B cell (primary cell): ENCODE measurements around the gene BMERB1. TPM values are rescaled to one million over a fixed set of nuclear protein-coding genes. Genes with fewer than 3 reads are reported as not detected.

Source experiments
- ATAC-seq: fragments of 200-7000 bp; cut with Tn5 transposase; one replicate; pipeline ENCODE4 v1.10.0; 2021; ENCODE audit warnings: low read depth, mild to moderate bottlenecking, moderate number of reproducible peaks, moderate library complexity
- CTCF ChIA-PET: fragments of 350-600 bp; sonication (Branson Sonifier 250); formaldehyde crosslinking; loops from one replicate; lab custom pipeline; 2021; ENCODE audit warnings: antibody characterized with exemption, inconsistent platforms; lab: Charles Lee
- POLR2A ChIA-PET: fragments of 350-600 bp; sonication (Branson Sonifier 250); formaldehyde crosslinking; loops from one replicate; lab custom pipeline; 2021; ENCODE audit warnings: antibody characterized with exemption; lab: Charles Lee
- DNase-seq: peaks from one replicate; pipeline ENCODE4 v3.0.0; 2013
- H2AFZ ChIP-seq: 2 replicates; pipeline ENCODE4 v1.6.1; 2012; ENCODE audit warnings: mild to moderate bottlenecking, low read depth, low read length; ENCODE audit not compliant: insufficient read depth, poor library complexity, severe bottlenecking
- H3K27ac ChIP-seq, 2 donors: 1 replicate in 1 of 2; 2 replicates in 1 of 2; pipeline ENCODE4 v1.5.1; 2012 to 2013; ENCODE audit warnings: low read length in 2 of 2, mild to moderate bottlenecking in 2 of 2, moderate library complexity in 1 of 2
- H3K27me3 ChIP-seq, 4 experiments: fragments of 200-600 bp in 1 of 4; sonication (generic) in 1 of 4; replicated peaks in 1 of 4; 1 replicate in 2 of 4; 2 replicates in 2 of 4; pipeline versions ENCODE4 v1.6.1 to v1.7.0; 2013 to 2016; ENCODE audit warnings: low read length in 3 of 4, mild to moderate bottlenecking in 2 of 4, mixed read lengths in 1 of 4, moderate library complexity in 1 of 4; ENCODE audit not compliant: insufficient read depth in 4 of 4, control insufficient read depth in 3 of 4; ENCODE audit errors: control extremely low read depth in 1 of 4
- H3K36me3 ChIP-seq, 2 experiments: replicated peaks in 1 of 2; 1 replicate in 1 of 2; 2 replicates in 1 of 2; pipeline versions ENCODE4 v1.6.1 to v1.7.1; 2013; ENCODE audit warnings: low read length in 1 of 2; ENCODE audit not compliant: insufficient read depth in 2 of 2, control insufficient read depth in 1 of 2; ENCODE audit errors: control extremely low read depth in 1 of 2, extremely low read depth in 1 of 2
- H3K4me1 ChIP-seq, 2 donors: fragments of 200-600 bp in 1 of 2; sonication (generic) in 1 of 2; 1 replicate in 1 of 2; 2 replicates in 1 of 2; pipeline versions ENCODE4 v1.5.1 to v1.6.1; 2013 to 2017; ENCODE audit warnings: low read length in 2 of 2; ENCODE audit not compliant: control insufficient read depth in 2 of 2, insufficient read depth in 2 of 2
- H3K4me2 ChIP-seq: replicated peaks from 2 replicates; pipeline ENCODE3; 2012; ENCODE audit warnings: mild to moderate bottlenecking, low read depth, low read length; ENCODE audit not compliant: poor library complexity, severe bottlenecking
- H3K4me3 ChIP-seq, 5 experiments: fragments of 200-600 bp in 1 of 5; sonication (generic) in 1 of 5; 1 replicate in 3 of 5; 2 replicates in 2 of 5; pipeline versions ENCODE4 v1.5.1 to v1.7.0; 2011 to 2016; ENCODE audit warnings: low read length in 4 of 5, mild to moderate bottlenecking in 4 of 5, low read depth in 2 of 5, control low read depth in 1 of 5, moderate library complexity in 1 of 5; ENCODE audit not compliant: insufficient read depth in 1 of 5; ENCODE audit errors: control extremely low read depth in 1 of 5, extremely low read depth in 1 of 5
- H3K79me2 ChIP-seq: fragments of 200-600 bp; sonication (generic); one replicate; pipeline ENCODE4 v1.6.0; 2016; ENCODE audit warnings: low read length; ENCODE audit not compliant: control insufficient read depth, insufficient read depth
- H3K9ac ChIP-seq: fragments of 200-600 bp; sonication (generic); 2 replicates; pipeline ENCODE4 v1.6.1; 2017; ENCODE audit warnings: mild to moderate bottlenecking, low read length, moderate library complexity
- H3K9me3 ChIP-seq, 3 donors: one replicate each; pipeline versions ENCODE4 v1.6.1 to v1.7.1; 2013; ENCODE audit warnings: low read length in 2 of 3; ENCODE audit not compliant: control insufficient read depth in 2 of 3, insufficient read depth in 1 of 3; ENCODE audit errors: control extremely low read depth in 1 of 3
- H4K20me1 ChIP-seq: 2 replicates; pipeline ENCODE4 v1.6.0; 2012; ENCODE audit warnings: mild to moderate bottlenecking, low read length; ENCODE audit not compliant: insufficient read depth, control insufficient read depth, poor library complexity, severe bottlenecking
- H3K27ac Mint-ChIP-seq: one replicate; pipeline ENCODE4 v1.8.0; 2021; ENCODE audit warnings: mixed read lengths
- H3K27me3 Mint-ChIP-seq: one replicate; pipeline ENCODE4 v1.8.0; 2021; ENCODE audit warnings: mixed read lengths
- H3K4me1 Mint-ChIP-seq: one replicate; pipeline ENCODE4 v1.8.0; 2021; ENCODE audit warnings: mixed read lengths
- H3K4me3 Mint-ChIP-seq: one replicate; pipeline ENCODE4 v1.8.0; 2021; ENCODE audit warnings: mixed read lengths
- H3K9me3 Mint-ChIP-seq: one replicate; pipeline ENCODE4 v1.8.0; 2022; ENCODE audit warnings: mixed read lengths; ENCODE audit not compliant: insufficient read depth
- EZH2 ChIP-seq: IDR thresholded peaks from 2 replicates; pipeline ENCODE4 v1.6.1; 2012; ENCODE audit warnings: borderline replicate concordance, low read depth, mild to moderate bottlenecking, moderate library complexity, low read length; ENCODE audit not compliant: insufficient read depth, poor library complexity, severe bottlenecking
- WGBS: methylation state at CpG from one replicate; pipeline ENCODE4 v1.1.5; 2013; ENCODE audit warnings: missing lambda C conversion rate; ENCODE audit not compliant: insufficient coverage; 5-methylcytosine and 5-hydroxymethylcytosine counted together
- intact Hi-C: fragments of 100-400 bp; cut with micrococcal nuclease; formaldehyde crosslinking; loops from one replicate; pipeline ENCODE4 v1.10.0; 2022
- polyA plus RNA-seq: library from polyadenylated mRNA; depleted of rRNA; stranded (reverse); fragments of >200 nt; gene quantifications from 2 replicates; pipeline ENCODE4 v1.2.3, GENCODE V29; 2012
- total RNA-seq, 2 donors: library from RNA; stranded (reverse); fragments of 120-200 nt in 1 of 2; gene quantifications; 1 replicate in 1 of 2; 2 replicates in 1 of 2; pipeline versions ENCODE4 v1.2.3 to v1.2.4, GENCODE V29; 2013 to 2022
- TF ChIP-seq, protein P1 (sequence below): fragments of 200-600 bp; IDR thresholded peaks from one replicate; pipeline ENCODE4 v1.8.0; 2022; ENCODE audit warnings: antibody characterized with exemption, mild to moderate bottlenecking

Gene BMERB1
- total and polyA plus RNA-seq, 2 donors (not counting 1 experiment from before 2014, with no cell fraction given) = 2.2 to 11.2 TPM

DNA sequence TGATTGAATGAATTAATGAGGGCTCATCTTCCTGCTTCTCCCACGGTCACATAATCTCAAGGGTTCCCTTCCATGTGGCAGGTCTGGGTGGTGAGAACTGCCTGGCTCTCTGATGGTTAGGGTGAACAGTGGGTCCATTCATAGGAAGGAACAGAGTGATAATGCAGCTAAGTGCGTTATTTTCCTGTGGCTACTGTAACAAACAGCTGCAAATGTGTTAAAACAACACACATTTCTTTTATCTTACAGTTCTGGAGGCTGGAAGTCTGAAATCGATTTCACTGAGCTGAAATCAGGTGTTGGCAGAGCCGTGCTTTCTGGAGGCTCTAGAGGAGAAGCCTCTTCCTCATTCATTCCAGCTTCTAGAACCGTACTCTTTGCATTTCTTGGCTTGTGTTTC lies 95.3 kb downstream of the BMERB1 start:
- H3K9me3 ChIP-seq = peaks cover 0 to 2% (median 0%) of the 10 kb centered on the region in 3 donors
- no peaks in the 10 kb centered on the region for H3K4me1 ChIP-seq
- Mint-ChIP-seq H3K27ac (no peak overlapping the region), H3K4me1 (no peaks in the 10 kb centered on the region), H3K4me3 (no peak overlapping the region), H3K9me3 (no peaks in the 10 kb centered on the region), H3K27me3 (no peaks in the 10 kb centered on the region)
- H4K20me1 ChIP-seq = no peaks in the 10 kb centered on the region
- CTCF ChIA-PET = no interaction called here
- 97% methylated on average over 4 of the region's 5 CpGs for WGBS
- no peaks in the 10 kb centered on the region for H3K36me3 ChIP-seq
- no peaks in the 10 kb centered on the region for H3K79me2 ChIP-seq
- TF ChIP-seq EZH2 = no peak
- TF ChIP-seq, protein P1, sequence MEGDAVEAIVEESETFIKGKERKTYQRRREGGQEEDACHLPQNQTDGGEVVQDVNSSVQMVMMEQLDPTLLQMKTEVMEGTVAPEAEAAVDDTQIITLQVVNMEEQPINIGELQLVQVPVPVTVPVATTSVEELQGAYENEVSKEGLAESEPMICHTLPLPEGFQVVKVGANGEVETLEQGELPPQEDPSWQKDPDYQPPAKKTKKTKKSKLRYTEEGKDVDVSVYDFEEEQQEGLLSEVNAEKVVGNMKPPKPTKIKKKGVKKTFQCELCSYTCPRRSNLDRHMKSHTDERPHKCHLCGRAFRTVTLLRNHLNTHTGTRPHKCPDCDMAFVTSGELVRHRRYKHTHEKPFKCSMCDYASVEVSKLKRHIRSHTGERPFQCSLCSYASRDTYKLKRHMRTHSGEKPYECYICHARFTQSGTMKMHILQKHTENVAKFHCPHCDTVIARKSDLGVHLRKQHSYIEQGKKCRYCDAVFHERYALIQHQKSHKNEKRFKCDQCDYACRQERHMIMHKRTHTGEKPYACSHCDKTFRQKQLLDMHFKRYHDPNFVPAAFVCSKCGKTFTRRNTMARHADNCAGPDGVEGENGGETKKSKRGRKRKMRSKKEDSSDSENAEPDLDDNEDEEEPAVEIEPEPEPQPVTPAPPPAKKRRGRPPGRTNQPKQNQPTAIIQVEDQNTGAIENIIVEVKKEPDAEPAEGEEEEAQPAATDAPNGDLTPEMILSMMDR = no peak
- H3K27ac ChIP-seq = no peak overlapping the region
- no peak overlapping the region for H2AFZ ChIP-seq
- intact Hi-C loops = no loop called here
- H3K9ac ChIP-seq = no peak overlapping the region
- no peak for ATAC-seq
- H3K4me3 ChIP-seq = no peak overlapping the region
- no peak overlapping the region for H3K4me2 ChIP-seq
- no peaks in the 10 kb centered on the region for H3K27me3 ChIP-seq
- no peak for DNase-seq
- POLR2A ChIA-PET = no interaction called here

DNA sequence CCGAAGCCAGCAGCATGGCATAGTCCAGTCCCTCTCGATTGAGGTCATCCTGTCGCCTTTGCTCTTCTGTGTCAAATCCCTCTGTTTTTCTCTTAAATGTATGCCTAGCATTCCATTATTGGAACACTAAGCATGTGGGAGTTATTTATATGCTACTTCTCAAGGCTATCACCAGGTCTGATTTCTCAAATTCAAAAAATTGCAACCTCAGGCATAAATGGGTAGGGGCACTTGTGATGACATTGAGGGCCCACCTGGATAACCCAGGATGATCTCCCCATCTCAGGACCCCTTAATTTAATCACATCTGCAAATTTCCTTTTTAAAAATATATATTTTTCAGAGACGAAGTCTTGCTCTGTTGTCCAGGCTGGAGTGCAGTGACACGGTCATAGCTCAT lies 95.7 kb downstream of the BMERB1 start:
- Mint-ChIP-seq H3K4me3 (no peak overlapping the region), H3K27me3 (no peaks in the 10 kb centered on the region), H3K27ac (no peak overlapping the region), H3K9me3 (no peaks in the 10 kb centered on the region), H3K4me1 (no peaks in the 10 kb centered on the region)
- Histone ChIP-seq H3K9me3 (peaks cover 0 to 2% (median 0%) of the 10 kb centered on the region in 3 donors), H3K4me3 (no peak overlapping the region), H3K79me2 (no peaks in the 10 kb centered on the region), H2AFZ (no peak overlapping the region), H3K36me3 (no peaks in the 10 kb centered on the region), H4K20me1 (no peaks in the 10 kb centered on the region), H3K4me1 (no peaks in the 10 kb centered on the region), H3K27ac (no peak overlapping the region), H3K9ac (no peak overlapping the region), H3K27me3 (no peaks in the 10 kb centered on the region), H3K4me2 (no peak overlapping the region)
- no peak for ATAC-seq
- intact Hi-C loops = no loop called here
- ChIA-PET CTCF (no interaction called here), POLR2A (no interaction called here)
- no peak for DNase-seq
- WGBS = 100% methylated on average over 1 of the region's 5 CpGs
- TF ChIP-seq, protein P1 = no peak
- TF ChIP-seq EZH2 = no peak
